ENCODE data around the gene HIGD2A.

The HIGD2A gene

DNA sequence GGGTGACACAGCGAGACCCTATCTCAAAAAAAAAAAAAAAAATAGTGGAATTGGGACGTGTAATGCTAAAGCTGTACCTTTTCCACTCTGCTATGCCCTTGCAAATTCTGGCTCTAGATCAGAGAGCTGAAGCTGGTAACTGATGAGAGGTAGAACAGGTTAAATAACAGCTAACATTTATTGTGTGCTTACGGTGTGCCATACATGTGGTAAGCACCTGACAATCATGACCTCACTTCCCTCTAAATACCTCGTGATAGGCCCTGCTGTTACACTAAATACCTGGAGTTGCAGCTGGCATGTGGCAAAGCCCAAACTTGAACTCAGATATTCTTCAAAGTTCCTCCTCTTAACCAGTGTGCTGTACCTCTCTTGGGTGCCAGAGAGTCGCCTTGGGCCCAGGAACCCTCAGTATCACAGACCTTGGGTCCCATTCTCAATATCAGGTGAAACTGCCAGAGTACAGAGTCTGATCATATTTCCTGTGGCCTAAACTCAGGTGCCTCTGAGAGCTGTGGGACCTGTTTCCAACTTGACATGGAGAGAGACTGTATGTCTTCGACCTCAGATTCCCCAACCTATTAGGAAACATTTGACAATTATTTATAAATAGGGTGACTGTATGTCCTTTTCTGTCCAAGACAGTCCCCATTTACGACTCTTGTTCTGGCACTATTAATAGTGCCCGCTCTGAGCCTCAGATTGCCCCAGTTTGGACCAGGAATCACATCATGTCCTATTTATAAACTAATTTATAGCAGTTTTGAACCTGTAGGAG is 18.4 kb upstream of the HIGD2A start:
- DNase-seq (ENCODE audit: low spot score) = no peak

DNA sequence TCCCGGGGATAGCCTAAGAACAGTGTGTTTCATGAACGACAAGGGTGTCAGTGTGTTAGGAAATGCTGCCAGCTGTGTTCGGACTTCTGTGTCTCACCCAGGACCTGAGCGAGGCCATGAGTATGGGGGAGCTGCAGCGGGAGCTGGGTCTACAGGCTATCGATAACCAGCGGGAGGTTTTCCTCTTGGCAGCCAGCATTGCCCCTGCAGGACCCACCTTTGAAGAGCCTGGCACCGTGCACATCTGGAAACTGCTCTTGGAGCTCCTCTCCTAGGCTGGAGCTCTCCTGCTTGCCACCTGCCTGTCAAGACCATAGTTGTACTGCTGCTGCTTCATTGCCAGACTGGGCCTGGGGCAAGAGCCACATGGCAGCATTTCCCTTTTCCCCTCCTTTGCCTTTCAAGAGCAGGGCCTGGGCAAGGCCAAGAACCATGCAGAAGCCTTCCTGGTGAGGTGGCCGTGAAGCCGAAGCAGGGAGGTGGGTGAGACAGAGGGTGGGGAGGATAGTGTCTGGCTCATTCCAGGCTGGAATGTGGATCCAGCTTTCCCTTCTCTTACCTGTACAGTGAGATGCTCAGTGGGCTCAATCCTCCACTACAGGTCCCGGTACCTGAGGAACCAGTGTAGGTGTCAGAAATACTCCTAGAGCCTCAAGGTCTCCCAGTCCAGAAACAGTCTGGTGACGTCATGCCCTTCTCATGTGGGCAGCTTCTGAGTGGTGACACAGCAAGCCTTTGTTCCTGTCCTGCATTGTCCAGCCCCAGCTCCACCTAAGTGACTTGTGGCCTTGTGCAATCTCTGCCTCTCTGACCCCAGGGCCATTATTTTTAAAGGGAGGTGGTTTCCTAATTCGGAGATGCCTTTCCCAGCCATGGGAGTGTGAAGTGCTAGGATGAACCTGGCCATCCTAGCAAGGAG is 16.7 kb upstream of the HIGD2A start:
- no peak for DNase-seq (ENCODE audit: low spot score)

DNA sequence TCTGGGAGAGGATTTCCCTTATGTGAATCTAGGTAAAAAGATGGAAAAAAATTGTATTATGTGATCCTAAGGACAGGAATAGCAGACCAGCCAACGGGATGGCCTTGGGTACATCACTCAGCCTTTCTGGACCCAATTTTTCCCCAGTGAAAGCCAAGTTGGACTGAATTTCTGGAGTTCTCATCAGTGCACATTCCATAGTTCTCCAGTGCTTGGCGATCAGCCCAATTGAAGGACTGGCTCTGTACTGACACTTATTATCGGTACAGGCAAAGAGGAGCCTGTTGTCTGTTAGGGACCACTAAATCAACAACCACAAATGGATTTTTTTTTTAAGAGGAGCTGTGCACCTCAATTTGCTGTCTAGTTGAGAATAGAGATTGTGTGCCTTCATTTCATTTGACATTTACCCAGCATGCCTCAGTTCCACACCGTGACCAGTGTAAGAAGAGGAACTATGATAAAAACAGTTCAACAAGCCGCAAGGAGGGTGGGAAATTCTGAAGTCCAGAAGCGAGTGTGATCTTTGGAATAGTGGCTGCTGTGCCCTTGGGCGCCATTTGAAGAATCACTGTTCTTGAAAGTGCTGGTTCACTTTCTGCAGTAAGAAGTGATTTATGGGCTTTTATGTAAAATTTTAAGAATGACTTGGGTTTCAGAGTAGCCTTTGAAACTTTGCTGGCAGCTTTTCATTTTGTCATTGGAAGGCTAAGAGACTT is 15.3 kb upstream of the HIGD2A start:
- DNase-seq (ENCODE audit: low spot score) = no peak

DNA sequence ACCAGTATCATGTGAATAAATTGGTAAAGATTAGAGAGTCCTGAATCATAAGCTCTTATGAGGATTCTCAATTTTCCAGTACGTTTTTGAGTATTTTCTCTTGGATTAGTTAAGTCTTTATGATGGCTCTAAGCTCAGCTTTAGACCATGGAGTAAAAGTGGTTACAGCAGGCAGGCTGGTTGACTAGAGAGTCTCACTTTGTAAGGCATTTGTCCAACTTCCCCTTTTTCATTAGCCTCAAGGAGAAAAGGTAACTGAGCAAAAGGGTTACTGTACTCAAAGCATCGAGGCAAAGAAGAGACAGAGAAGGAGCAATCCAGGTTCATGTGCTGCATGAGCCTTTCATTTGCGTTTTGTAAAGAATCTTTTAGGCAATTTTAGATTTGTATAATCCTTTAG is 8.7 kb upstream of the HIGD2A start:
- DNase-seq (ENCODE audit: low spot score) = peak; percentile 55

DNA sequence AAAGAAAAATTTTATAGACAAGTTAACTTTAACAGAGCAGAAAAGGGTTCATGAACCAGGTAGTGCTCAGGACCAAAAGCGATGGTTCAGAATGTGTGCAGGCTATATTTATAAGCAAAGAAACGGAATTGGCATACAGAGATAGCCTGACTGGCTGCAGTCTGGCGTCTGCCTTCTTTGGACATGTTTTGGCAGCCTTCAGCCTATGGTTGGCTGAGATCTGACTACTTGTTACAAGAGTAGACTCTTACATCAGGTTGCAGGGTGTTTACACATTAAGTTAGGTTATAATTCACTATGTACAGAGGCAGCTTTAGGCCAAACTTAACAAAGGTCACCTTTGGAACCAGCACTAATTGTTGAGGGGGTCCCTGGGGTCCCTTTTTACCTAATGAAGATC is 7.1 kb upstream of the HIGD2A start:
- DNase-seq (ENCODE audit: low spot score) = no peak

DNA sequence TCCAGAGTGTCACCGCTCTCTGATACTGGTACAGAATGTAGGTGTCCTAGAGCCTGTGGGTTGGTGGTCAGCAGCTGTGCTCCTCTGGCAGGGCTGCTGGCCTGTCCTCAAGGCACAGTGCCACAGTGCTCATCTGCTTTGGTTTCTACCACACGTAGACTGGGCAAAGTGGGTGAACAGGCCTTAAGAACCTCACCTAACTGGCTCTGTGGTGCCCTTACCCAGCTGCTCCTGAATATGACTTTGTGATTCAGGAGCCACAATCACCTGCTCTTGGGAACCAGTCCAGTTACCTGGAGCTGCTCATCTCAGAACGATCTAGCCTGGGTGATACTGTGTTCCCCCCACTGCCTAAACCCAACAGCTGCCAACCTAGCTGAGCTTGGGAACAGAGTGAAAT is 6.6 kb upstream of the HIGD2A start:
- DNase-seq (ENCODE audit: low spot score) = no peak

DNA sequence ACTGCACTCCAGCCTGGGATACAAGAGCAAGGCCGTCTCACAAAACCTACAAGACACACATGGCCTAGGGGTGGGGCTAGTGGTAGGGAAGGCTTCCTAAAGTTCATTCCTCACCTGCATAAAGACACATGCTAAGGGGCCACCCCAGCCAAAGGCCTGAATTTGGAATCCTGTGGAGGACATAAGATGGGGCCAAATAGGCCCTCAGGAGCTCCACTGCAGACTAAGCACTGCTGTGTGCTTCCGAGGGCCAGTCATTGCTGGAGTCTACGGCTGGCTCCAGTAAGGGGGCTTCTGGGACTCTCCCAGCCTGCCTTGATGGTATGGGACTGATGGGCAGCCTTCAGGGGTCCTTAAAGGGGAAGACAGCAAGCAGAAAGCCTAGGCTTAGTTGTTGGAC is 5.8 kb upstream of the HIGD2A start:
- DNase-seq (ENCODE audit: low spot score) = no peak

DNA sequence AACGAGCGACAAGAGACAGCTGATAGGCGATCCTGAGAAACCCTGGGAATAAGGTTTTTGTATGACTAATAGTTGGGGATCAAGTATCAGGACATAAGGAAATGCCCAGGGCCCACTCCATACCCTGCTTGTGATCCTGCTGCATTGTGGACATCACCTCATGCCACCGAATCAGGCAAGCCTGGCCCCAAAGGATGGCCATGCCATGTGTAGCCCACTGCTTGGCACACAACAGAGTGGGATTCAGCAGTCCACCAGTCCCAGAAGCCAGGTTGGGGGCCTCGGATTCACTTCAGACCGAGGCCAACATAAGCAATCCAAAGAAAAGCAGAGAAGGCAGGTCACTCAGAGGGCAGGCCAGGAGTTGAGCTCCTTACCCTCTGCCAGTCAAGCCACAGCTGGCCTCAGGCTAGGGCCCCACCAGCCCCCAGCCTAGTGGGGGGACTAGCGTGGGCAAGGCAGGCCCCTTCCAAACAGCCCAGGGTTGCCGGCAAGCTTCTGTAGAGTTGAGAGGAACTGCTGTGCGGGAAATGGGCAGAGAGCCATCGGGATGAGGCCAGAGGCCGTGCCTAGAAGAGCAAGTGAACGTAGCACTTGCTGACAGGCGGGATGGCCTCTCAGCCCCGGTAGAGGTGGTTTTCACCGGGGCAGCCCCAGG is 5.2 kb upstream of the HIGD2A start:
- DNase-seq (ENCODE audit: low spot score) = no peak

DNA sequence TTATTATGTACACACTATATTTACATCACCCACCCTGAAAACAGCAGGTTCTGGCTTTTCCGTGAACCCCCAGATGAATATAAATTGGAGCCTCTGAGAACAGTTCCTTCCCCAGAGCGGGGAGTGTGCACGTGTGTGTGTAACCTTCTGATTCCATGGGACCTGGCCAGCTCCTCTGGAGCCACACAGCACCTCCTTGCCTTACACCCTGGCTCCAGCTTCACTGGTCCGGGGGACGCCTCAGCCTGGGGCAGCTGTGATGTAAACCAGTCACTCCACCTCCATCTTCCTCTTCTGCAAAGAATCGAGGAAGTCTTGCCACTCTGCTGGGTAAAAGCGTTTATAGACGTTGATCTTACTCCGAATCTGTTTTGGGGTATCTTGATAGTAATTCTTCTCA is 4.6 kb upstream of the HIGD2A start:
- DNase-seq (ENCODE audit: low spot score) = no peak

DNA sequence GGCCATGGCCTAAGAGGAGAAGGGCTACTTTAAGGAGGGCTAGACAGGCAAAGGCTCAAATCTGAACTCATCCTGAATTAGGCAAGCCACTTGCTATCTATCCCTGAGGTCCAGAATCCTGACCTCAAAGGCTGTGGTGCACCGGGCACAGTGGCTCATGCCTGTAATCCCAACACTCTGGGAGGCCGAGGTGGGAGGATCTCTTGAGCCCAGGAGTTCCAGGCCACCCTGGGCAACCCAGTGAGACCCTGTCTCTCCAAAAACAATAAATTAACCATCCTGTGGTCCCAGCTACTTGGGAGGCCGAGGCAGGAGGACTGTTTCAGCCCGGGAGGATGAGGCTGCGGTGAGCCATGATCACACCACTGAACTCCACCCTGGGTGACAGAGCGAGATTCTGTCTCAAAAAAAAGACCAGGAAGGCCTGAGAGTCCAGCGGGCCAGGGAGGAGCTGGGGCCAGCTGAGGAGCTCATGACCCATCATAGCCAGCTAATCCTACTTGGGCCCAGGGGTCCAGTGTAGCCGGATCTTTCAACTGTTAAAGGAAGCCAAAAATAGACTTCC is 4.1 kb upstream of the HIGD2A start:
- no peak for DNase-seq (ENCODE audit: low spot score)

DNA sequence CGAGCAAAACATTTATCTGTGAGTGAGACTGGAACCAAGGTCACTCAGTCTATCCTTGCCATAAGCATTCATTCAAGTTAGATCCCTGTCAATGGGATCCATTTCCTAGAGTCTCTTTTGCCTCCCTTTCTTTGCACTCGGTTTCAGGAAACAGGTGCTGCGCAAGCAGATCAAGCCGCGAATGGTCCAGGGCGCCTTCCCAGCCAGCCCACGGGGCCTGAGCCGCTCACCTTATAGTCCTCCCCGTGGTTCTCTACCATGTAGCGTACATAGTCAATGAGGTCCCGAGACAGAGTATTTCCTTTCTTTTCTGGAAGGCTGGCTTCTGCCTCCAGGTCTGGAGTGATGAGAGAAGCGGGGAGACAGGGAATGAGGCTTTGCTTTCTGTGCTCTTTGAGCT is 3.6 kb upstream of the HIGD2A start:
- DNase-seq (ENCODE audit: low spot score) = no peak

DNA sequence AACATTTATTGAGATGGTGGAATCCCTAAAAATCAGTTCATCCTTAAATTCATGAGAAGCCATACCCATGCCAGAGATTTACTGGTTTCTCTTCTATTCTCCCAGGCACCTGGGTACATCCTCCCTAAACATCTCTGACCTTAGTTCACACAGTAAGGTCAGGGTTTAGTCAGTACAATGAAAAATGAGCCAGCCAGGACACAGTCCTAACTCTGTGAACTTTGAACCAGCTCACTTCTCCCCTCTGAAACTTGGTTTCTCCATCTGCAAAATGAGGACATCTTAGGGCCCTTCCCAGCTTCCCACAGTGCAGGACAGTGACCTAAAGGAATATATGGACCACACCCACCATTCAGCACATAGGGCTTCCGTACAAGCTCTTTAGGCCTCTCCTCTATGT is 2.1 kb upstream of the HIGD2A start:
- no peak for DNase-seq (ENCODE audit: low spot score)

DNA sequence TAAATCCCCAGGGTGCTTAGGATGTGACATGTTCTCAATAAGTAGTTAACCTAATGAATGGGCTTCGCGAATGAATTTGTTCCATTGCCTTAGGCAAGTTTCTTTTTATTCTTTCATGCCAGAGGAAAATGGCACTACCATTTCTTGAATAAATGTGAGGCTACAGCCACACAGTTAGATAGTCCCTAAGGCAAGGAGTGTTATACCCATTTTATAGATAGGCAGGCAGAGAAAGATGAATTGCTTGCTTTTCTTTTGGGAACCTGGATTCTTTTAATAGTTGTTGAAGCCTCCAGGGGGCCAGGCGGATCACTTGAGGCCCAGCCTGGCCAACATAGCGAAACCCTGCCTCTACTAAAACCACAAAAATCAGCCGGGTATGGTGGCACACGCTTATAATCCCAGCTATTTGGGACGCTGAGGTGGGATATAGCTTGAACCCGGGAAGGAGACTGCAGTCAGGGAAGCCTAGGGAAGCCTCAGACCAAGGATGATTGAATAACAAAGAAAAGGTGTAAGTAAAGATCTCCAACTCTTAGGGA is 1.1 kb upstream of the HIGD2A start:
- peak; percentile 51 for DNase-seq (ENCODE audit: low spot score)

DNA sequence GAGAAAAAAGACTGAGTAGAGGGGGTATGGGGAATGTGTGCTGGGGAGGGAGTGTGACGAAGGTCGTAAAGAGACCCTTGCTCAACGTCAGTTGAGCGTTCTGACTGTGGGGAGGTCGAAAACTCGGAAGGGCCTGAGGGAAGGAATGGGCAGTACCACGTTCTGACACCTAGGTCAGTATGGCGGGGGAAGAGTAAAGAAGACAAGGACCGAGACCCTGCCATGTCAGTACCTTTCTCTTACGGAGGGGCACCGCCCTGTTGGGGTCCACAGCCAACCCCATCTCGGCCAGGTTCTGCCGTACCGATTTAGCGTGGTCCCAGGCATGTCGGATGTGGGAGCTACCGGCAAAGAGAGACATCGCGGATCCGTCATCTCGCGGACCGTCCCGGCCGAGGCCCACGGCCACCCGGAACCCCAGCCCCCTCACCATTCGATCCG is 528 bp upstream of the HIGD2A start:
- DNase-seq (ENCODE audit: low spot score) = peak; percentile 52

DNA sequence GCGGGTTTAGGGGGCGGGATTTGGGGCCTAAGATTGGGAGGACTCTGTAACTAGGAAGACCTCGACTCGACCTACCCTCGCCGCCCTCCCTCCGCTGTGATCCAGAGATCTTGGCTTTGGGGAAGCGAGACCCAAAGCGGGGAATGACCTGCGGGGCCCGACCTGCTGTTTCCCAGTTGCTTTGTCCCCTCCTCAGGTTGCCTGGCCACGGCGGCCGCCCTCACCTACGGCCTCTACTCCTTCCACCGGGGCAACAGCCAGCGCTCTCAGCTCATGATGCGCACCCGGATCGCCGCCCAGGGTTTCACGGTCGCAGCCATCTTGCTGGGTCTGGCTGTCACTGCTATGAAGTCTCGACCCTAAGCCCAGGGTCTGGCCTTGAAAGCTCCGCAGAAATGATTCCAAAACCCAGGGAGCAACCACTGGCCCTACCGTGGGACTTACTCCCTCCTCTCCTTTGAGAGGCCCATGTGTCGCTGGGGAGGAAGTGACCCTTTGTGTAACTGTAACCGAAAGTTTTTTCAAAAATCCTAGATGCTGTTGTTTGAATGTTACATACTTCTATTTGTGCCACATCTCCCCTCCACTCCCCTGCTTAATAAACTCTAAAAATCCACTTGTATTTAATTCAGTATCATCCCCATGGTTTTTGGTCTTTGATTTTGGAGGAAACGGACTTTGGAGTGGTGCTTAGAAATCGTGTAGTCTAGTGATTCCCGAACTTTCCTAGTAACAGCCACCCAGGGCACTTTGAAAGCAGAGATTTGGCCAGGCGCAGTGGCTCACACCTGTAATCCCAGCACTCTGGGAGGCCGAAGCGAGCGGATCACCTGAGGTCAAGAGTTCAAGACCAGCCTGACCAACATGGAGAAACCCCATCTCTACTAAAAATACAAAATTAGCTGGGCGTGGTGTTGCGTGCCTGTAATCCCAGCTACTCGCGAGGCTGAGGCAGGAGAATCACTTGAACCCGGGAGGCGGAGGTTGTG is 878 bp downstream of the HIGD2A start:
- no peak for DNase-seq (ENCODE audit: low spot score)

DNA sequence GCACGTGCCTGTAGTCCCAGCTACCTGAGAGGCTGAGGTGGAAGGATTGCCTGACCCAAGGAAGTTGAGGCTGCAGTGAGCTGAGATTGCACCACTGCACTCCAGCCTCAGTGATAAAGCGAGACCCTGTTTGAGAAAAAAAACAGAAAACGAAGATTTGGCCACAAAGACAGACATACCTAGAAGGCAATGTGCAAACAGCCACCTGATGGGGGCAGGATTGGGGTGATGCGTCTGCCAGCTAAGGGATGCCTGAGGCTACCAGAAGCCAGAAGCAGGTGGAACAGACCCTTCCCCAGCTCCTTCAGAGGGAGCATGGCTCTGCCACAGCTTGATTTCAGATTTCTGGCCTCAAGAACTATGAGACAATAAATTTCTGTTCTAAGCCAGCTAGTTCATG is 2.9 kb downstream of the HIGD2A start:
- no peak for DNase-seq (ENCODE audit: low spot score)

DNA sequence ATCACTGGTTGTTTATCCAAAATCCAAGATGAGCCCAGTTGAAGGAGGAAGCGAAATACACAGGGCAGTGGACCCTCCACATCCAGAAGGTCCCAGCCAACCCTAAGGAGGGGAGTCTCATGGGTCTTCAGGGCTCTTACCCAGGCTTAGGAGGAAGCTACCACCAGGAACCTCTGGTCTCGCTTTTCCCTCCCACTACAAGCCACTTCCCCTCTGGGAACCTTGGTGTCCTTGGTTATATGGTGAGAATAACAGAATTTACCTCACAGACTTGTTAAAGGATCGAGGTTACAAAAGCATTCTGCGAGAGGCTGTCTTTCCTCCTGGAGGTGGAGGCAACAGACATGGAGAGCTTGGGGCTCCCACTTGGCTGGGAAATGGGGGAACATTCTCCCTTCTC is 3.4 kb downstream of the HIGD2A start:
- no peak for DNase-seq (ENCODE audit: low spot score)

DNA sequence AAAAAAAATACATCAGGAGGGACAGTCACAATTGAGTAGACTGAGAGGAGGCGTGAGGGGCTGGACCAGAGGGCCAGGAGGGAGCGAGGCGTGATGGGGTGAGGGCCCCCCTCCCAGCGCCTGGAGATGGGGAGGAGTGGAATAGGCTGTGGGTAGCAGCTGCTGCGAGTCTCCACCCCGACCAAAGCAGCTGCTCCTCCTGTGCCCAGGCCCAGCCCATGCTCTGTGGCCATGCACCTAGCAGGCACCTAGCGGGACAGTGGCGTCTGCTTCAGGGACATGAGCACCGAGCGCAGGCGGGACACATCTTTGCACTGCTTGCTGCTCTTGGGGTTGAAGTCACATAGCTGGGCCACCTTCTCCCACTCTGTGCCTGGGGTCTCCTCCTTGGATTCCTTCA is 4.0 kb downstream of the HIGD2A start:
- no peak for DNase-seq (ENCODE audit: low spot score)

DNA sequence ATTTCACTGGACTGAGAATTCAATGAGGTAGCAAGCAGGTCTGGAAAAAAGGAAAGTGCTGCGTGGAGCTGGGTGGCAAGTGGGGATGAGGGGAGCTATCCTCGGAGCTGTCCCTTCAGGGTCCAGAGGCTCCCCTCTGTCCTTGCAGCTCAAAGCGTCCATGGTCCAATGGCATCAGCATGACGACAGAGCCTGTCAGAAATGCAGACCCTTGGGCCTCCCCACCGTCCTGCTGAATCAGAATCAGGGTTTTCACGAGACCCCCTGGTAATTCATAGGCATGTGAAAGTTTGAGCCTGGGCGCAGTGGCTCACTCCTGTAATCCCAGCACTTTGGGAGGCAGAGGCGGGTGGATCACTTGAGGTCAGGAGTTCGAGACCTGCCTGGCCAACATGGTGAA is 5.5 kb downstream of the HIGD2A start:
- DNase-seq (ENCODE audit: low spot score) = no peak

All from NAMALWA (cell line).